ENCODE measurements around the gene ABCF1.
A peak's percentile ranks its signal among the peaks of the same experiment; 100 is the strongest.
"Not testable (repeated sequence)": the region's sequence is repeated elsewhere in the genome, so short reads cannot be mapped to it uniquely, and the experiment has no call there.

ABCF1 gene

GRCh38 chr6:30583921-30584320, 12.7 kb downstream of the ABCF1 start:
- no peaks in the 10 kb centered on the region for H3K9me3 ChIP-seq (replicated peaks in 1 of 11)
- H3K27me3 ChIP-seq: no peaks in the 10 kb centered on the region
- H3K27ac ChIP-seq: no peak overlapping the region
- no peak overlapping the region for H3K9ac ChIP-seq
- H3K4me2 ChIP-seq: no peak overlapping the region
- TF ChIP-seq Cebpa-rat (IDR thresholded peaks at IDR 0.05): no peak
- H3K36me3 ChIP-seq: peaks cover 97 to 100% (median 100%) of the 10 kb centered on the region in 11 experiments
- H3K4me3 ChIP-seq: no peak overlapping the region
- H4K20me1 ChIP-seq: peaks cover 0 to 63% (median 20%) of the 10 kb centered on the region in 11 experiments; a peak in 12 of 22 replicates
- H3K4me1 ChIP-seq: no peaks in the 10 kb centered on the region

GRCh38 chr6:30589754-30590358, 18.6 kb downstream of the ABCF1 start:
- Histone ChIP-seq H4K20me1 (peaks cover 27 to 88% (median 61%) of the 10 kb centered on the region in 11 experiments; a peak in 21 of 22 replicates), H3K9ac (peak overlapping the region in 2 of 11 experiments; percentile 21 to 52; a peak in 1 of 22 replicates), H3K27me3 (no peaks in the 10 kb centered on the region), H3K9me3 (replicated peaks in 1 of 11) (no peaks in the 10 kb centered on the region), H3K36me3 (peaks cover 95 to 100% (median 99%) of the 10 kb centered on the region in 11 experiments), H3K4me2 (no peak overlapping the region), H3K27ac (peak overlapping the region in 3 of 11 experiments; percentile 47 to 68 (median 54); a peak in 2 of 22 replicates), H3K4me3 (no peak overlapping the region), H3K4me1 (peaks cover 0 to 15% (median 6%) of the 10 kb centered on the region in 10 experiments; a peak in 6 of 20 replicates)
- TF ChIP-seq Cebpa-rat (IDR thresholded peaks at IDR 0.05): no peak

GRCh38 chr6:30590509-30590908, 19.3 kb downstream of the ABCF1 start:
- Histone ChIP-seq H3K9ac (peak overlapping the region in 6 of 11 experiments; percentile 1 to 52 (median 7); a peak in 5 of 22 replicates), H3K27ac (peak overlapping the region in 6 of 11 experiments; percentile 21 to 68 (median 39); a peak in 7 of 22 replicates), H3K27me3 (no peaks in the 10 kb centered on the region), H4K20me1 (peaks cover 27 to 88% (median 67%) of the 10 kb centered on the region in 11 experiments; a peak in 21 of 22 replicates), H3K36me3 (peaks cover 93 to 100% (median 99%) of the 10 kb centered on the region in 11 experiments), H3K4me3 (no peak overlapping the region), H3K4me1 (peaks cover 0 to 15% (median 6%) of the 10 kb centered on the region in 10 experiments; a peak in 6 of 20 replicates), H3K9me3 (replicated peaks in 1 of 11) (no peaks in the 10 kb centered on the region), H3K4me2 (no peak overlapping the region)
- TF ChIP-seq Cebpa-rat (IDR thresholded peaks at IDR 0.05): no peak

GRCh38 chr6:30591008-30591407, 19.8 kb downstream of the ABCF1 start:
- Histone ChIP-seq H3K4me2 (no peak overlapping the region), H3K4me3 (no peak overlapping the region), H3K27me3 (no peaks in the 10 kb centered on the region), H4K20me1 (peaks cover 27 to 87% (median 65%) of the 10 kb centered on the region in 11 experiments; a peak in 21 of 22 replicates), H3K9me3 (replicated peaks in 1 of 11) (no peaks in the 10 kb centered on the region), H3K36me3 (peaks cover 88 to 100% (median 96%) of the 10 kb centered on the region in 11 experiments), H3K27ac (peak overlapping the region in 6 of 11 experiments; percentile 21 to 68 (median 39); a peak in 7 of 22 replicates), H3K9ac (peak overlapping the region in 6 of 11 experiments; percentile 1 to 52 (median 7); a peak in 7 of 22 replicates), H3K4me1 (peaks cover 0 to 15% (median 6%) of the 10 kb centered on the region in 10 experiments; a peak in 6 of 20 replicates)
- TF ChIP-seq Cebpa-rat (IDR thresholded peaks at IDR 0.05): no peak

DNA sequence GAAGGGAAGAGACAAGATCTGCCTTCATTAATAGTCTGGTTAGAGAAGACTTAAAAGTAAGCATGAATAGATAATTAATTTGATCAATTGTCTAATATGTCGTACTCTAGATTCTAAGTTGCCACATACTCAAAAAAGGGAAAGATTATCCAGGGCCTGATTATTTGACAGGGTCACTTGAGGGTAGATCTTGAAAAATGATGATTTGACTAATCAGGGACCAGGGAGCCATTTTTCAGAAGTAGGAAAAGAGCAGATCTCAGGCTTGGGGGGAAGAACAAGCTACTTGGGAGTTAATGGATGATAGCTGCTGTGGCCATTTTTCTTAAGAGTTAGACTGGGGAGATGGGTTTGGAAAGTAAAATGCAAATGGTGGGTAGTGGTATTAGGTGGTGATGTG, 21.0 kb downstream of the ABCF1 start:
- Histone ChIP-seq H3K4me3 (no peak overlapping the region), H3K9me3 (replicated peaks in 1 of 11) (no peaks in the 10 kb centered on the region), H3K9ac (no peak overlapping the region; a peak in 1 of 22 replicates), H3K4me1 (peaks cover 0 to 15% (median 6%) of the 10 kb centered on the region in 10 experiments; a peak in 6 of 20 replicates), H3K36me3 (peaks cover 77 to 99% (median 85%) of the 10 kb centered on the region in 11 experiments), H3K27ac (no peak overlapping the region; a peak in 1 of 22 replicates), H4K20me1 (peaks cover 27 to 90% (median 77%) of the 10 kb centered on the region in 11 experiments; a peak in 21 of 22 replicates), H3K4me2 (no peak overlapping the region), H3K27me3 (no peaks in the 10 kb centered on the region)
- no peak for TF ChIP-seq Cebpa-rat (IDR thresholded peaks at IDR 0.05)

DNA sequence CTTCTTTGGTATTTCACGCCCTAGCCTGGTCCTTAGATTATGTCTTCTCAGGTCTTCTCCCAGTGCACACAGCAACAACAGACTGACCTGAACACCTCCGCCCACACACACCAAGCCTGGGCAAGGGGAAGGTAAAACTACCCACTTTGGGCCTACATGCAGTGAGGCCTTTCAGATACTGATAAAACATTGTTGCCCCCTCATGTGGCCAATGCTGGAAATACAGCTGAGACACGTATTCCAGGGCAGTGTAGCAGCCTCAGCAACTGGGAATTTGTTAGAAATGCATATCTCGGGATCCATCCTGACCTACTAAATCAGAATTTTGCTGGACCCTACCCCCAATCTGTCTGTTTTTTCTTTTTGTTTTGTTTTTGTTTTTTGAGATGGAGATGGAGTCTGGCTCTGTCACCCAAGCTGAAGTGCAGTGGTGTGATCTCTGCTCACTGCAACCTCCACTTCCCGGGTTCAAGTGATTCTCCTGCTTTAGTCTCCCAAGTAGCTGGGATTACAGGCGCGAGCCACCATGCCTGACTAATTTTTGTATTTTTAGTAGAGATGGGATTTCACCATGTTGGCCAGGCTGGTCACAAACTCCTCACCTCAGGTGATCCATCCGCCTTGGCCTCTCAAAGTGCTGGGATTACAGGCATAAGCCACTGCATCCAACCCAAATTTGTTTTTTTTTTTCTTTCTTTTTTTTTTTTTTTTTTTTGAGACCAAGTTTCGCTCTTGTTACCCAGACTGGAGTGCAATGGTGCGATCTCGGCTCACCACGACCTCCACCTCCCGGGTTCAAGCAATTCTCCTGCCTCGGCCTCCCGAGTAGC, 26.3 kb downstream of the ABCF1 start:
- not testable (repeated sequence) for H3K9ac ChIP-seq; H3K9me3 ChIP-seq (replicated peaks in 1 of 11); H3K27ac ChIP-seq; H3K27me3 ChIP-seq; H3K4me2 ChIP-seq; H3K4me3 ChIP-seq
- H4K20me1 ChIP-seq: peaks cover 30 to 98% (median 66%) of the 10 kb centered on the region in 11 experiments; a peak in 20 of 22 replicates
- peaks cover 47 to 94% (median 77%) of the 10 kb centered on the region in 11 experiments for H3K36me3 ChIP-seq
- peaks cover 0 to 31% (median 22%) of the 10 kb centered on the region in 10 experiments; a peak in 16 of 20 replicates for H3K4me1 ChIP-seq

- Histone ChIP-seq H3K4me2 (no peak overlapping the region), H3K27ac (peak overlapping the region in 3 of 11 experiments; percentile 80 to 81 (median 80); a peak in 5 of 22 replicates), H3K4me3 (no peak overlapping the region), H3K9ac (peak overlapping the region in 1 of 11 experiments; percentile 12; a peak in 1 of 22 replicates), H3K4me1 (peaks cover 1 to 46% (median 37%) of the 10 kb centered on the region in 10 experiments; a peak in 17 of 20 replicates), H4K20me1 (peaks cover 20 to 98% (median 66%) of the 10 kb centered on the region in 11 experiments; a peak in 20 of 22 replicates), H3K27me3 (no peaks in the 10 kb centered on the region), H3K9me3 (replicated peaks in 1 of 11) (no peaks in the 10 kb centered on the region), H3K36me3 (peaks cover 48 to 94% (median 79%) of the 10 kb centered on the region in 11 experiments)
- no peak for TF ChIP-seq Cebpa-rat (IDR thresholded peaks at IDR 0.05)
Observed at GRCh38 chr6:30598912-30599624, 27.8 kb downstream of the ABCF1 start.

DNA sequence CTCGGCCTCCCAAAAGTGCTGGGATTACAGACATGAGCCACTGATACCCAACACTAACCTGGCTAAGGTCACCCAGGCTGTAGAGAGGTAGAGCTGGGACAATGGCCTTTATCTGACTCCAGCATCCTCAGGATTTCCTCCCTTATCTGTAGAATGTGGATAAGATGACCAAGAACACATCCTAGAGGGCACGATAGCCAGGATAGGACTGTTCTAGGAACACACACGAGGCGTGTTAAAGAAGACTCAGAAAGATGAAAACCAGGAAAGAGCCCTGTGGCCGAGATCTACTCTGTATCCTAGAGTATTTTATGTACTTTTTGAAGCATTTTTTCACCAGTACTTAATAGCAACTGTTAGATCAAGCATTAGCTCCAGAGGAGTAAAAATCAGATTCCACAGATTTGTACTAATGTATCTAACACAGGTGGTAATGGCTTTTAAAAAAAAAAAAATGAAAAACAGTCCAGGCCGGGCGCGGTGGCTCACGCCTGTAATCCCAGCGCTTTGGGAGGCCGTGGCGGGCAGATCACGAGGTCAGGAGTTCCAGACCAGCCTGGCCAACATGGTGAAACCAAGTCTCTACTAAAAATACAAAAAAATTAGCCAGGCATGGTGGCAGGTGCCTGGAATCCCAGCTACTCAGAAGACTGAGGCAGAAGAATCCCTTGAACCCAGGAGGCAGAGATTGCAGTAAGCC, 28.5 kb downstream of the ABCF1 start:
- Histone ChIP-seq H3K27ac (peak overlapping the region in 7 of 11 experiments; percentile 71 to 81 (median 80); a peak in 9 of 22 replicates), H3K4me2 (peak overlapping the region in 2 of 11 experiments; percentile 79 to 90; a peak in 3 of 22 replicates), H3K4me3 (no peak overlapping the region), H3K4me1 (peaks cover 5 to 53% (median 44%) of the 10 kb centered on the region in 10 experiments; a peak in 17 of 20 replicates), H4K20me1 (peaks cover 13 to 98% (median 68%) of the 10 kb centered on the region in 11 experiments; a peak in 20 of 22 replicates), H3K36me3 (peaks cover 48 to 94% (median 79%) of the 10 kb centered on the region in 11 experiments), H3K9ac (peak overlapping the region in 1 of 11 experiments; percentile 12; a peak in 3 of 22 replicates), H3K9me3 (replicated peaks in 1 of 11) (no peaks in the 10 kb centered on the region), H3K27me3 (no peaks in the 10 kb centered on the region)
- no peak for TF ChIP-seq Cebpa-rat (IDR thresholded peaks at IDR 0.05)

All from BLaER1 treated with 17β-estradiol and CSF1 and Interleukin-3, amounts not matched to agents 10 nM and 100 nM (cell line).